Heart left ventricle (tissue), 13 donors: ENCODE data around the gene TBC1D32.

Experiments used
- POLR2A ChIP-seq, 2 donors: fragments of 450-650 bp; IDR thresholded peaks; one replicate each; pipeline ENCODE4 v1.6.1; 2017; ENCODE audit warnings: antibody characterized with exemption in 2 of 2, mild to moderate bottlenecking in 2 of 2, moderate library complexity in 2 of 2
- TF ChIP-seq, protein P1 (sequence below), 12 donors: fragments of 200-600 bp; sonication (generic) in 4 of 12; IDR thresholded peaks; one replicate each; pipeline versions ENCODE4 v1.5.0 to v1.8.0; 2018 to 2022; ENCODE audit warnings: antibody characterized with exemption in 12 of 12, mild to moderate bottlenecking in 5 of 12
- donor health status: ischemic (EF 13 %, LVEDD 7.1; RV severe dilation, severe dysfunction).
- donor health status: DM: no; HTN: yes; CAD: no.
- donor health status: DM: no; HTN: no; CAD: no.
- donor health status: ischemic (EF 25% LVEDD 6.9; RV normal size, moderate dysfunction).
- donor health status: ischemic (EF 25% LVEDD 5.7; RV mildly dilated, moderate dysfunction).
- donor health status: ischemic (EF 35%, LVEDD 5.7; RV mildly dilated, moderate dysfunction).
- donor health status: nonischemic (EF 11% LVEDD 7.7; RV severe dilation, severe dysfunction).
- donor health status: DM: yes; HTN: yes; CAD: no.
- donor health status: PGD.
- donor health status: ischemic (EF 29% LVEDD 5.4; RV normal size, mild dysfunction).
- donor health status: nonischemic (EF 23%, LVEDD 6.1; RV moderate dilation, normal function).

DNA sequence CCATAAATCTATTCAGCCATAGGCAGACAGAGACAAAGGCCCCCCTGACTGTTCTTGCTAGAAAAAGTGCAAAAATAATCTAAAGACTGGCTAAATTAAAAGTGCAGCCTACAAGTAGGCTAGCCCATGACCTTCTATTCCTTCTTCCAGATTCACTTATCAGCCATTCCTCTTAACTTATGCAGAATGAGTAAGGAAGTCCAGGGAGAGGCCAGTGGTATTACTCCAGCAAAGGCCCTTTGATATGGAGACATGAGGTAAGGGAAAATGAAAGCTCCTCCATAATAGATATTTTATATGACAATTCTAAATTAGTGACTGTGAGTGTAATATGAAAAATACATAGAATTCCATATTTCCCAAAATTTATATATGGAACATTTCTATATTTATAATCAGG is 199.4 kb downstream of the TBC1D32 start:
- TF ChIP-seq, protein P1, sequence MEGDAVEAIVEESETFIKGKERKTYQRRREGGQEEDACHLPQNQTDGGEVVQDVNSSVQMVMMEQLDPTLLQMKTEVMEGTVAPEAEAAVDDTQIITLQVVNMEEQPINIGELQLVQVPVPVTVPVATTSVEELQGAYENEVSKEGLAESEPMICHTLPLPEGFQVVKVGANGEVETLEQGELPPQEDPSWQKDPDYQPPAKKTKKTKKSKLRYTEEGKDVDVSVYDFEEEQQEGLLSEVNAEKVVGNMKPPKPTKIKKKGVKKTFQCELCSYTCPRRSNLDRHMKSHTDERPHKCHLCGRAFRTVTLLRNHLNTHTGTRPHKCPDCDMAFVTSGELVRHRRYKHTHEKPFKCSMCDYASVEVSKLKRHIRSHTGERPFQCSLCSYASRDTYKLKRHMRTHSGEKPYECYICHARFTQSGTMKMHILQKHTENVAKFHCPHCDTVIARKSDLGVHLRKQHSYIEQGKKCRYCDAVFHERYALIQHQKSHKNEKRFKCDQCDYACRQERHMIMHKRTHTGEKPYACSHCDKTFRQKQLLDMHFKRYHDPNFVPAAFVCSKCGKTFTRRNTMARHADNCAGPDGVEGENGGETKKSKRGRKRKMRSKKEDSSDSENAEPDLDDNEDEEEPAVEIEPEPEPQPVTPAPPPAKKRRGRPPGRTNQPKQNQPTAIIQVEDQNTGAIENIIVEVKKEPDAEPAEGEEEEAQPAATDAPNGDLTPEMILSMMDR (IDR thresholded peaks at IDR 0.05), result no peak
- no peak for TF ChIP-seq POLR2A (IDR thresholded peaks at IDR 0.05)
